Right lobe of liver (tissue), 4 donors: ENCODE results near the gene BDKRB2.

Experiments used
- CTCF ChIP-seq, 4 donors: fragments of 200-600 bp in 3 of 4; fragments of 450-650 bp in 1 of 4; IDR thresholded peaks; one replicate each; pipeline versions ENCODE4 v1.5.1 to v1.8.0; 2016 to 2022; ENCODE audit warnings: antibody characterized with exemption in 4 of 4, mild to moderate bottlenecking in 2 of 4
- POLR2A ChIP-seq: fragments of 450-650 bp; IDR thresholded peaks from one replicate; pipeline ENCODE4 v1.6.1; 2017; ENCODE audit warnings: antibody characterized with exemption, mild to moderate bottlenecking
- donor health status: DM: no; HTN: no; CAD: no.
- donor health status: DM: no; HTN: no; CAD: no.
- donor health status: DM: no; HTN: yes; CAD: no.

GRCh38 chr14:96197969-96198368 is 6.7 kb upstream of the BDKRB2 start:
- no peak for TF ChIP-seq CTCF (IDR thresholded peaks at IDR 0.05)
- no peak for TF ChIP-seq POLR2A
